ENCODE data around the gene WNT8B. TPM values are rescaled to one million over a fixed set of nuclear protein-coding genes. Genes with fewer than 3 reads are reported as not detected.

The WNT8B gene
- total RNA-seq, 1 experiment from 2014 or later: 0.29 TPM

- Histone ChIP-seq H2AFZ (ENCODE audit: low read length) (no peak overlapping the region), H3K79me2 (ENCODE audit: low read length) (no peaks in the 10 kb centered on the region), H3K4me1 (ENCODE audit: insufficient read depth, low read length) (no peaks in the 10 kb centered on the region), H4K20me1 (ENCODE audit: low read length) (no peaks in the 10 kb centered on the region), H3K27me3 (ENCODE audit: low read length) (peaks cover 7% of the 10 kb centered on the region), H3K36me3 (ENCODE audit: low read depth, low read length) (no peaks in the 10 kb centered on the region), H3K4me3 (ENCODE audit: low read length) (no peak overlapping the region), H3F3A (ENCODE audit: low read length, unreplicated experiment) (no peaks in the 10 kb centered on the region), H3K9ac (ENCODE audit: low read length) (no peak overlapping the region), H3K4me2 (ENCODE audit: low read length) (no peak overlapping the region), H3K9me2 (replicated peaks; ENCODE audit: low read length) (no peaks in the 10 kb centered on the region), H3K9me3 (ENCODE audit: low read length) (no peaks in the 10 kb centered on the region), H3K27ac (ENCODE audit: low read length) (no peak overlapping the region)
- ChIA-PET POLR2A (ENCODE audit: unreplicated experiment) (no interaction called here), CTCF (no interaction called here)
- BruUV-seq (replicated peaks): no TSS peak
- intact Hi-C loops (cut with micrococcal nuclease): no loop called here
- DNase-seq: no peak
- TF ChIP-seq EZH2 (IDR thresholded peaks at IDR 0.05; ENCODE audit: low read length, unreplicated experiment) (no peak), EZH2phosphoT487 (IDR thresholded peaks at IDR 0.05; ENCODE audit: borderline replicate concordance, low read length) (no peak), CTCF (conservative IDR thresholded peaks at IDR 0.05; ENCODE audit: low read depth, low read length) (no peak)
- ATAC-seq: no peak
Observed at GRCh38 chr10:100483876-100484666, 21.3 kb downstream of the WNT8B start.

- POLR2A ChIA-PET (ENCODE audit: unreplicated experiment): no interaction called here
Observed at GRCh38 chr10:100485366-100485765, 22.6 kb downstream of the WNT8B start.

More at GRCh38 chr10:100485366-100485765, 22.6 kb downstream of the WNT8B start:
- Histone ChIP-seq H3K79me2 (ENCODE audit: low read length) (no peaks in the 10 kb centered on the region), H3K9me3 (ENCODE audit: low read length) (no peaks in the 10 kb centered on the region), H3K9me2 (replicated peaks; ENCODE audit: low read length) (no peaks in the 10 kb centered on the region), H3K27me3 (ENCODE audit: low read length) (no peaks in the 10 kb centered on the region), H2AFZ (ENCODE audit: low read length) (no peak overlapping the region), H3F3A (ENCODE audit: low read length, unreplicated experiment) (no peaks in the 10 kb centered on the region), H3K4me2 (ENCODE audit: low read length) (no peak overlapping the region), H3K27ac (ENCODE audit: low read length) (no peak overlapping the region), H3K36me3 (ENCODE audit: low read depth, low read length) (no peaks in the 10 kb centered on the region), H3K4me1 (ENCODE audit: insufficient read depth, low read length) (no peaks in the 10 kb centered on the region), H3K4me3 (ENCODE audit: low read length) (no peak overlapping the region), H3K9ac (ENCODE audit: low read length) (no peak overlapping the region), H4K20me1 (ENCODE audit: low read length) (no peaks in the 10 kb centered on the region)
- BruUV-seq (replicated peaks): no TSS peak
- CTCF ChIA-PET: no interaction called here
- DNase-seq (no peak), ATAC-seq (no peak)
- intact Hi-C loops (cut with micrococcal nuclease): no loop called here
- no peak for TF ChIP-seq EZH2phosphoT487 (IDR thresholded peaks at IDR 0.05; ENCODE audit: borderline replicate concordance, low read length)
- TF ChIP-seq CTCF (conservative IDR thresholded peaks at IDR 0.05; ENCODE audit: low read depth, low read length): no peak
- no peak for TF ChIP-seq EZH2 (IDR thresholded peaks at IDR 0.05; ENCODE audit: low read length, unreplicated experiment)

All from PC-3 (cell line).